Caco-2 (cell line): ENCODE data around the gene ADK. TPM values are rescaled to one million over a fixed set of nuclear protein-coding genes. Genes with fewer than 3 reads are reported as not detected.

Experiments used
- BruUV-seq: library from RNA; stranded (reverse); fragments of 400-500 nt; replicated peaks from 2 replicates; lab custom pipeline; 2021; lab: Mats Ljungman, UMichigan
- CTCF ChIA-PET: fragments of 300-600 bp; sonication (Branson Sonifier 250); formaldehyde crosslinking; loops from one replicate; lab custom pipeline; 2022; ENCODE audit warnings: antibody characterized with exemption; lab: Charles Lee
- POLR2A ChIA-PET: fragments of 300-600 bp; sonication (Branson Sonifier 250); formaldehyde crosslinking; loops from one replicate; lab custom pipeline; 2022; ENCODE audit warnings: antibody characterized with exemption; lab: Charles Lee
- DNase-seq, 2 experiments: peaks; one replicate each; pipeline versions ENCODE4 v3.0.0 to v3.0.0-alpha.2; 2020 to 2022
- H3K27me3 ChIP-seq: replicated peaks from 2 replicates; pipeline ENCODE4 v1.6.0; 2011; ENCODE audit warnings: low read length; ENCODE audit not compliant: control insufficient read depth, insufficient read depth
- H3K36me3 ChIP-seq: 2 replicates; pipeline ENCODE4 v1.5.1; 2011; ENCODE audit warnings: low read length; ENCODE audit not compliant: control insufficient read depth, insufficient read depth
- H3K4me1 ChIP-seq: fragments of 250-450 bp; sonication (Bioruptor Pico); 2 replicates; pipeline ENCODE4 v1.5.1; 2020; ENCODE audit warnings: mild to moderate bottlenecking
- H3K4me3 ChIP-seq: 2 replicates; pipeline ENCODE4 v1.5.1; 2011; ENCODE audit warnings: low read depth, mild to moderate bottlenecking, control low read depth, low read length
- H3K9me3 ChIP-seq: fragments of 250-450 bp; sonication (Bioruptor Pico); 2 replicates; pipeline ENCODE4 v1.5.1; 2020; ENCODE audit warnings: mild to moderate bottlenecking, moderate library complexity
- H3K27ac Mint-ChIP-seq: one replicate; pipeline ENCODE4 v1.8.0; 2022; ENCODE audit warnings: mixed read lengths; ENCODE audit not compliant: unreplicated experiment
- H3K27me3 Mint-ChIP-seq: one replicate; pipeline ENCODE4 v1.8.0; 2022; ENCODE audit warnings: mixed read lengths; ENCODE audit not compliant: insufficient read depth, unreplicated experiment
- H3K36me3 Mint-ChIP-seq: one replicate; pipeline ENCODE4 v1.8.0; 2022; ENCODE audit warnings: mild to moderate bottlenecking, mixed read lengths; ENCODE audit not compliant: insufficient read depth, unreplicated experiment
- H3K4me1 Mint-ChIP-seq: one replicate; pipeline ENCODE4 v1.8.0; 2022; ENCODE audit warnings: low read depth, mixed read lengths; ENCODE audit not compliant: unreplicated experiment
- H3K4me3 Mint-ChIP-seq: one replicate; pipeline ENCODE4 v1.8.0; 2022; ENCODE audit warnings: mild to moderate bottlenecking, moderate library complexity, mixed read lengths; ENCODE audit not compliant: unreplicated experiment
- H3K9me3 Mint-ChIP-seq: one replicate; pipeline ENCODE4 v1.8.0; 2022; ENCODE audit warnings: mixed read lengths; ENCODE audit not compliant: unreplicated experiment
- intact Hi-C: fragments of 100-400 bp; cut with micrococcal nuclease; formaldehyde crosslinking; loops from one replicate; pipeline ENCODE4 v1.10.0; 2022; ENCODE audit not compliant: unreplicated experiment
- total RNA-seq: library from RNA; stranded (reverse); gene quantifications from 2 replicates; pipeline ENCODE4 v1.2.3, GENCODE V29; 2022
- TF ChIP-seq, protein P1 (sequence below), 2 experiments: fragments of 200-600 bp in 1 of 2; IDR thresholded peaks; 1 replicate in 1 of 2; 2 replicates in 1 of 2; pipeline versions ENCODE4 v1.5.1 to v1.8.0; 2011 to 2022; ENCODE audit warnings: antibody characterized with exemption in 1 of 2, control low read depth in 1 of 2, inconsistent platforms in 1 of 2, low read depth in 1 of 2, low read length in 1 of 2, mild to moderate bottlenecking in 1 of 2, moderate library complexity in 1 of 2; ENCODE audit not compliant: insufficient read depth in 1 of 2, severe bottlenecking in 1 of 2, unreplicated experiment in 1 of 2

Gene ADK
- total RNA-seq, 1 experiment from 2014 or later = 105 TPM

DNA sequence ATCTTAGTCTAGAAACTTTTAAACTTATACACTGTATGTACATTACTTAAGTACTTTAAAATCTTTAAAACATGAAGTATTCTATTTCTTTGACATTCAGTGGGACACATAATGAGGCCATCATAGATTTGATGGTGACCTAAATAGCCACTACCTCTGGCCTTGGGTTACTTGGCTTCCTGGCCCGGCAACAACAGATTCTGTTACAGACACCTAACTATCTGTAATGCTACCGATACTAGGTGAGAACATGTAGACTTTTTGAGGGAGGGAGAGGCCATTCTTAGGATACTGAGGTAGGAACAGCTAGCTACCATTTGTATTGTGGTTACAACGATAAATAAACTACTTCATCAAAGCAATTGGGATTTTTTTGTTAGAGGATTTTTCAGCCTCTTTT, 520.7 kb downstream of the ADK start:
- Mint-ChIP-seq H3K27ac (no peak overlapping the region), H3K36me3 (peaks cover 9% of the 10 kb centered on the region), H3K9me3 (no peaks in the 10 kb centered on the region), H3K4me3 (no peak overlapping the region), H3K4me1 (no peaks in the 10 kb centered on the region), H3K27me3 (no peaks in the 10 kb centered on the region)
- intact Hi-C loops = no loop called here
- TF ChIP-seq, protein P1, sequence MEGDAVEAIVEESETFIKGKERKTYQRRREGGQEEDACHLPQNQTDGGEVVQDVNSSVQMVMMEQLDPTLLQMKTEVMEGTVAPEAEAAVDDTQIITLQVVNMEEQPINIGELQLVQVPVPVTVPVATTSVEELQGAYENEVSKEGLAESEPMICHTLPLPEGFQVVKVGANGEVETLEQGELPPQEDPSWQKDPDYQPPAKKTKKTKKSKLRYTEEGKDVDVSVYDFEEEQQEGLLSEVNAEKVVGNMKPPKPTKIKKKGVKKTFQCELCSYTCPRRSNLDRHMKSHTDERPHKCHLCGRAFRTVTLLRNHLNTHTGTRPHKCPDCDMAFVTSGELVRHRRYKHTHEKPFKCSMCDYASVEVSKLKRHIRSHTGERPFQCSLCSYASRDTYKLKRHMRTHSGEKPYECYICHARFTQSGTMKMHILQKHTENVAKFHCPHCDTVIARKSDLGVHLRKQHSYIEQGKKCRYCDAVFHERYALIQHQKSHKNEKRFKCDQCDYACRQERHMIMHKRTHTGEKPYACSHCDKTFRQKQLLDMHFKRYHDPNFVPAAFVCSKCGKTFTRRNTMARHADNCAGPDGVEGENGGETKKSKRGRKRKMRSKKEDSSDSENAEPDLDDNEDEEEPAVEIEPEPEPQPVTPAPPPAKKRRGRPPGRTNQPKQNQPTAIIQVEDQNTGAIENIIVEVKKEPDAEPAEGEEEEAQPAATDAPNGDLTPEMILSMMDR (IDR thresholded peaks at IDR 0.05; ENCODE audit: insufficient read depth in 1 of 2, low read depth in 1 of 2, low read length in 1 of 2, severe bottlenecking in 1 of 2, unreplicated experiment in 1 of 2) = no peak
- Histone ChIP-seq H3K36me3 (no peaks in the 10 kb centered on the region; the same call in 1 of the 2 replicates), H3K9me3 (no peaks in the 10 kb centered on the region), H3K4me1 (no peaks in the 10 kb centered on the region), H3K27me3 (no peaks in the 10 kb centered on the region), H3K4me3 (no peak overlapping the region)
- ChIA-PET POLR2A (no interaction called here), CTCF (no interaction called here)
- no TSS peak for BruUV-seq
- DNase-seq = no peak

DNA sequence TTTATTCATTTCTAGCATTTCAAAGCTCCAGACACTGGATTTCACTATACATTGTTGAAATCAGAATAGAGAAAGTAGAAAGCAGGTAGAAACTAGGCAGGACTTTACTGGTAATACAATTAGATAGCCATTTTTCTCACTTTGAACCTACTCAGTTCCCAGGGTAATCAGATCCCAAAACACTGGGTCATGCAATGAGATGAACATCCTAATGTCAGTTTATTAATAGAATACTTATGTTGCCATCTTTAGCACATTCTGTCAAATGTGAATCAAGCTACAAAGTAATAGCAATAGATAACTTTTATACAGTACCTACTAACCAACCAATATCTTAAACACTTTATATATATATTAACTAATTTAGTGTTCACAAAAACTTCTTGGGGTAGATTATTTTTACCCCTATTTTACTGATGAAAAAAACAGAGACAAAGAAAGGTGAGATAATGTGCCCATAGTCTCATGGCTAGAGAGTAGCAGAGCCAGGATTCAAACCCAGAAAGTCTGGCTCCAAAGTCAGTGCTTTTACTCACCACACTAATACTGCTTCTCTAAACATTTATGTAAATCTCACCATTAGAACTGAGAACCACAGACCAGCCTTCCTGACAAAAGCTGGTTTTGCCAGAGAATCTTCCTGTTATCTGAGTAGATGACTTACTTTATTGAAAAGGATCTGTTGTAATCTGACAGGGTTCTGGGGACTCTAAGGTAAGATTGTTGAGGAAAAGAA, 521.6 kb downstream of the ADK start:
- Histone ChIP-seq H3K4me3 (no peak overlapping the region), H3K36me3 (no peaks in the 10 kb centered on the region; the same call in 1 of the 2 replicates), H3K9me3 (no peaks in the 10 kb centered on the region), H3K4me1 (no peaks in the 10 kb centered on the region), H3K27me3 (no peaks in the 10 kb centered on the region)
- Mint-ChIP-seq H3K27ac (no peak overlapping the region), H3K27me3 (no peaks in the 10 kb centered on the region), H3K9me3 (no peaks in the 10 kb centered on the region), H3K4me1 (no peaks in the 10 kb centered on the region), H3K36me3 (peaks cover 14% of the 10 kb centered on the region), H3K4me3 (no peak overlapping the region)
- TF ChIP-seq, protein P1 (IDR thresholded peaks at IDR 0.05; ENCODE audit: insufficient read depth in 1 of 2, low read depth in 1 of 2, low read length in 1 of 2, severe bottlenecking in 1 of 2, unreplicated experiment in 1 of 2) = no peak
- ChIA-PET CTCF (no interaction called here), POLR2A (no interaction called here)
- DNase-seq = no peak
- intact Hi-C loops = no loop called here
- no TSS peak for BruUV-seq

DNA sequence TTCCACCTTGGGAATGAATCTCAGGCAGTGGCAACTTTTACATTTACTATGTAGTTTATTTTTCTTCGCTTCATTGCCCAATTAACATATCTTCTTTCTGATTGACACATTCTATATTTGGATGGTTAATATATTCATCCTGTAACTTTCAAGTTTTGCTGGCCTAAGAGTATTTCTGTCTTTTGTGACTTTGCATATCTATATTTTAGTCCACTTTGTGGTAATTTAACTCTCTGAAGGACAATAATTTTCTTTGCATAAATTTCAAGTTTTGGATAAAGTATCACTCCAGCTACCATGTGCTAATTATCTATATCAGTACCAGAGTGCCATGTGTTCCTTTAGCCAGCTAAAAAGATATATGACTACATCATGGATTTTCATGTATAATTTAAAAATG, 523.9 kb downstream of the ADK start:
- Histone ChIP-seq H3K9me3 (no peaks in the 10 kb centered on the region), H3K36me3 (no peaks in the 10 kb centered on the region; the same call in 1 of the 2 replicates), H3K4me3 (no peak overlapping the region), H3K4me1 (no peaks in the 10 kb centered on the region), H3K27me3 (no peaks in the 10 kb centered on the region)
- H3K36me3 Mint-ChIP-seq = peaks cover 23% of the 10 kb centered on the region
- no peaks in the 10 kb centered on the region for H3K27me3 Mint-ChIP-seq
- no peaks in the 10 kb centered on the region for H3K9me3 Mint-ChIP-seq
- H3K27ac Mint-ChIP-seq = no peak overlapping the region
- POLR2A ChIA-PET = no interaction called here
- H3K4me1 Mint-ChIP-seq = no peaks in the 10 kb centered on the region
- TF ChIP-seq, protein P1 (IDR thresholded peaks at IDR 0.05; ENCODE audit: insufficient read depth in 1 of 2, low read depth in 1 of 2, low read length in 1 of 2, severe bottlenecking in 1 of 2, unreplicated experiment in 1 of 2) = no peak
- no peak overlapping the region for H3K4me3 Mint-ChIP-seq
- no TSS peak for BruUV-seq
- intact Hi-C loops = no loop called here
- CTCF ChIA-PET = no interaction called here
- DNase-seq = no peak
